Panc1 (cell line): ENCODE results near the gene RELA. TPM values are rescaled to one million over a fixed set of nuclear protein-coding genes. Genes with fewer than 3 reads are reported as not detected.

Experiments
- ATAC-seq: fragments of 200-7000 bp; cut with Tn5 transposase; 2 replicates; pipeline ENCODE4 v1.9.1; 2020; ENCODE audit warnings: mild to moderate bottlenecking, moderate library complexity
- BruUV-seq: library from RNA; stranded (reverse); fragments of 400-500 nt; replicated peaks from 2 replicates; lab custom pipeline; 2021; lab: Mats Ljungman, UMichigan
- CTCF ChIA-PET: fragments of 300-600 bp; sonication (Branson Sonifier 250); formaldehyde crosslinking; loops from one replicate; lab custom pipeline; 2022; ENCODE audit warnings: antibody characterized with exemption; lab: Charles Lee
- POLR2A ChIA-PET: fragments of 300-600 bp; sonication (Branson Sonifier 250); formaldehyde crosslinking; loops from one replicate; lab custom pipeline; 2022; ENCODE audit warnings: antibody characterized with exemption; lab: Charles Lee
- DNase-seq: peaks from one replicate; pipeline ENCODE4 v3.0.0-alpha.2; 2010; ENCODE audit warnings: low read depth, low spot score
- H3K27ac ChIP-seq: 2 replicates; pipeline ENCODE4 v1.5.1; 2011; ENCODE audit warnings: mild to moderate bottlenecking, low read length, inconsistent platforms
- H3K27me3 ChIP-seq: fragments of 200-500 bp; sonication (Bioruptor generic); 2 replicates; pipeline ENCODE4 v1.6.0; 2014; ENCODE audit warnings: low read length, inconsistent platforms; ENCODE audit not compliant: control insufficient read depth, insufficient read depth
- H3K36me3 ChIP-seq: fragments of 200-500 bp; sonication (Bioruptor generic); 2 replicates; pipeline ENCODE4 v1.5.1; 2014; ENCODE audit warnings: inconsistent platforms, mild to moderate bottlenecking, low read length, moderate library complexity; ENCODE audit not compliant: control insufficient read depth, insufficient read depth
- H3K4me1 ChIP-seq: 2 replicates; pipeline ENCODE4 v1.5.1; 2011; ENCODE audit warnings: inconsistent platforms, mild to moderate bottlenecking, low read length, moderate library complexity; ENCODE audit not compliant: control insufficient read depth, insufficient read depth
- H3K4me3 ChIP-seq, 2 experiments: 2 replicates each; pipeline ENCODE4 v1.5.1; 2011 to 2012; ENCODE audit warnings: low read depth in 2 of 2, low read length in 2 of 2, mild to moderate bottlenecking in 2 of 2, inconsistent platforms in 1 of 2, moderate library complexity in 1 of 2
- H3K9me3 ChIP-seq: fragments of 200-500 bp; sonication (Bioruptor generic); 2 replicates; pipeline ENCODE4 v1.5.1; 2014; ENCODE audit warnings: low read depth, mild to moderate bottlenecking, inconsistent platforms, low read length, moderate library complexity; ENCODE audit not compliant: control insufficient read depth, insufficient read depth
- CTCF ChIP-seq: fragments of 450-650 bp; IDR thresholded peaks from 2 replicates; pipeline ENCODE4 v1.5.1; 2017; ENCODE audit warnings: mild to moderate bottlenecking
- POLR2AphosphoS5 ChIP-seq: IDR thresholded peaks from 2 replicates; pipeline ENCODE4 v1.6.1; 2012; ENCODE audit warnings: mild to moderate bottlenecking, low read depth, low read length, moderate library complexity
- REST ChIP-seq, 2 experiments: IDR thresholded peaks; 2 replicates each; pipeline ENCODE4 v1.6.1; 2011 to 2012; ENCODE audit warnings: low read depth in 2 of 2, control low read depth in 1 of 2, low read length in 1 of 2, mild to moderate bottlenecking in 1 of 2, moderate library complexity in 1 of 2; ENCODE audit not compliant: insufficient read depth in 1 of 2
- SIN3A ChIP-seq: IDR thresholded peaks from 2 replicates; pipeline ENCODE4 v1.6.1; 2012; ENCODE audit warnings: low read depth, mild to moderate bottlenecking, low read length, moderate library complexity, borderline replicate concordance; ENCODE audit not compliant: insufficient read depth
- TCF7L2 ChIP-seq: IDR thresholded peaks from 2 replicates; pipeline ENCODE4 v1.6.1; 2011; ENCODE audit warnings: mild to moderate bottlenecking, low read depth, low read length, inconsistent platforms
- in situ Hi-C: cut with HindIII; loops from 2 replicates; pipeline ENCODE4 v1.10.0; 2016; ENCODE audit warnings: low sequenced_read_pairs, low pct_unique_long_range_greater_than_20kb
- intact Hi-C: fragments of 100-400 bp; cut with micrococcal nuclease; formaldehyde crosslinking; loops from one replicate; pipeline ENCODE4 v1.10.0; 2022; ENCODE audit not compliant: unreplicated experiment
- total RNA-seq: library from RNA; stranded (reverse); gene quantifications from one replicate; pipeline ENCODE4 v1.2.1, GENCODE V29; 2021; ENCODE audit not compliant: unreplicated experiment

RELA gene
- total RNA-seq, 1 experiment from 2014 or later, result 141 TPM

GRCh38 chr11:65611028-65611757, 51.5 kb downstream of the RELA start:
- in situ Hi-C loops, result no loop called here

GRCh38 chr11:65610404-65610803, 52.3 kb downstream of the RELA start:
- Histone ChIP-seq H3K9me3 (no peaks in the 10 kb centered on the region), H3K27ac (no peak overlapping the region), H3K36me3 (peaks cover 9% of the 10 kb centered on the region; the same call in 1 of the 2 replicates), H3K27me3 (no peaks in the 10 kb centered on the region), H3K4me1 (peaks cover 33% of the 10 kb centered on the region), H3K4me3 (no peak overlapping the region)
- ChIA-PET CTCF (interaction anchor here (0.6 kb wide), 1 partner anchor 1226 kb away, joined by 3 read pairs; no protein-coding TSS in a partner anchor), POLR2A (interaction anchor here (0.6 kb wide), 1 partner anchor 17 kb away, joined by 5 read pairs; no protein-coding TSS in a partner anchor)
- in situ Hi-C loops, result no loop called here
- DNase-seq (no peak), ATAC-seq (no peak)
- intact Hi-C loops, result no loop called here
- BruUV-seq, result no TSS peak
- TF ChIP-seq SIN3A (no peak), TCF7L2 (no peak), POLR2AphosphoS5 (no peak), REST (IDR thresholded peaks at IDR 0.05; ENCODE audit: insufficient read depth in 1 of 2, low read depth in 2 of 2, low read length in 1 of 2) (no peak), CTCF (no peak)

More at GRCh38 chr11:65611028-65611757, 51.5 kb downstream of the RELA start:
- intact Hi-C loops, result no loop called here
- DNase-seq (no peak), ATAC-seq (no peak)
- TF ChIP-seq TCF7L2 (no peak), REST (IDR thresholded peaks at IDR 0.05; ENCODE audit: insufficient read depth in 1 of 2, low read depth in 2 of 2, low read length in 1 of 2) (no peak)
- peak overlapping the region; percentile 92; the same call in 1 of the 2 replicates for H3K27ac ChIP-seq
- POLR2A ChIA-PET, result interaction anchor here (0.6 kb wide), 2 partner anchors 18 to 106 kb away, joined by 5 read pairs; no protein-coding TSS in a partner anchor
- H3K27me3 ChIP-seq, result no peaks in the 10 kb centered on the region
- peaks cover 33% of the 10 kb centered on the region for H3K4me1 ChIP-seq
- no TSS peak for BruUV-seq
- no peaks in the 10 kb centered on the region for H3K9me3 ChIP-seq
- peak overlapping the region; percentile 60 to 95 for H3K4me3 ChIP-seq
- CTCF ChIA-PET, result interaction anchor here (0.6 kb wide), 1 partner anchor 1226 kb away, joined by 3 read pairs; no protein-coding TSS in a partner anchor
- peaks cover 4% of the 10 kb centered on the region; the same call in 1 of the 2 replicates for H3K36me3 ChIP-seq
